ENCODE measurements around the gene TP53I13. TPM values are rescaled to one million over a fixed set of nuclear protein-coding genes. Genes with fewer than 3 reads are reported as not detected.

TP53I13 gene
- total and polyA plus RNA-seq, 2 of the 13 experiments (the other 11 are each of a cell fraction or from before 2014, with no cell fraction given): 16.9 to 25.7 TPM

DNA sequence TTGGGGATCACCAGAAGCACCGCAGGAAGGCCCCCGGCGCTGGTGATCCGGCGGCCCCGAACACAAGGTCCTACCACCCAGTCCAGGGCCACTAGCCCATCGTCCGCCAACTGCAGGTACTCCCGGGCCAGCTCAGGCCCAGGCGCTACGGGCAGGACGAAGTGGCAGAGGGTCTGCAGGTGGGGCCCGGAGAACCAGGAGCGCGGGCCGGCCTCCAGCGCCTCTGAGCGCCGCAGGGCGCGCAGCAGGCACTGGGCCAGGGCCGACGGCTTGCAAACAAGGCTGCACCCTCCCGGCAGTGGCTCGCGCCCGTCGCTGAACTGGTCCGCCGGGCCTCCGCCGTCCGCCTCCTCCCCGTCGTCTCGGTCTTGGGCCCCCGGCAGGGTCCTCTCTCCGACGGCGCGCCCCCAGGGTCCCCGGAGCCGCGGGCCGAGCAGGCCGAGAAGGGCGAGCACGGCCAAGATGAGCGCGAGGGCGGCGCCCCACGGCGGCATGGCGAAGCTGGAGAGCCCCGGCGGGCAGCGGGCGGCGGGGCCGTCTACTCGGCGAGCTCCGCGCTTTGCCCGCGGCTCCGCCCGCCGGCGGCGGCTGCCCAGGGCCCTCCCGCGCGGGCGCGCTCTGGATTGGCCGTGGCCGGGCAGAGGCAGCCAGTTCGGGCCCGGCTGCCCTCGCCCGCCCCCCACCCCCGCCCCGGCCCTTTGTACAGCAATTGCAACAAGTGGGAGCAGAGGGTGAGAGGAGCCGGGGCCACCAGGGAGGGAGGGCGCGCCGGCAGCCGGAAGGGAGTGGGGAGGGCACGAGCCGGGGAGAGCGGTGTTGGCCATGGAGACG is 1.8 kb upstream of the TP53I13 start, which contains the start of gene ABHD15:
Gene ABHD15 (minus strand): TSS at position 565 of the 831 bp plus-strand sequence. CDS start 71 bp downstream, at position 494.
- Histone ChIP-seq H3K4me3 (replicated peaks in 1 of 3; ENCODE audit: insufficient read depth in 1 of 3, low read depth in 2 of 3, low read length in 3 of 3) (peak within 1 kb of the TSS; percentile 72 to 94 (median 84)), H3K27me3 (ENCODE audit: control insufficient read depth in 1 of 2, insufficient read depth in 2 of 2, low read length in 2 of 2) (no peaks in the 10 kb centered on the region), H3K79me2 (ENCODE audit: insufficient read depth, low read length) (no peaks in the 10 kb centered on the region), H3K36me3 (replicated peaks in 1 of 2; ENCODE audit: control insufficient read depth in 1 of 2, insufficient read depth in 2 of 2, low read length in 2 of 2) (no peaks in the 10 kb centered on the region), H3K27ac (ENCODE audit: extremely low read length, insufficient read depth, low read length) (peak within 1 kb of the TSS; percentile 86), H4K20me1 (ENCODE audit: insufficient read depth, low read length) (0 out of 2 replicates have a peak, but pooled peaks cover 5% of the 10 kb centered on the region), H2AFZ (ENCODE audit: low read length) (no peak within 1 kb of the TSS), H3K4me2 (ENCODE audit: low read depth, low read length) (peak within 1 kb of the TSS; percentile 84), H3K9ac (ENCODE audit: insufficient read depth, low read depth, low read length) (peak within 1 kb of the TSS; percentile 41), H3K9me3 (ENCODE audit: low read length) (no peaks in the 10 kb centered on the region), H3K4me1 (ENCODE audit: insufficient read depth, low read length) (peaks cover 29% of the 10 kb centered on the region)
- FAIRE-seq (no peak), DNase-seq (ENCODE audit: low spot score) (peak; percentile 35), ATAC-seq (peak; percentile 63)
- WGBS (ENCODE audit: low lambda C conversion rate): 0% methylated on average over 4 of the region's 94 CpGs
- intact Hi-C loops (cut with micrococcal nuclease; ENCODE audit: unreplicated experiment) (loop anchor here (10.0 kb wide), 1 partner anchor 272 kb away; the partner anchor contains the start of gene NUFIP2), in situ Hi-C loops (cut with HindIII; ENCODE audit: extremely low pct_ligation_motif_present, low pct_unique_long_range_greater_than_20kb) (no loop called here)
- ChIA-PET POLR2A (interaction anchor here (1.0 to 3.1 kb wide), 8 partner anchors 8 to 273 kb away, joined by 4 to 24 read pairs (median 8); partner anchors contain the start of genes NUFIP2 and TAOK1), CTCF (ENCODE audit: low intra/inter-chr PET ratio, low total read pairs) (interaction anchor here (0.8 kb wide), 1 partner anchor 13 kb away, joined by 3 read pairs; no protein-coding TSS in a partner anchor)
- BruUV-seq (replicated peaks): no TSS peak
- TF ChIP-seq POLR2A (IDR thresholded peaks at IDR 0.05; ENCODE audit: insufficient read depth in 1 of 2, low read depth in 2 of 2, low read length in 2 of 2) (peak in 1 of 2 experiments; percentile 48; a peak in 1 of 4 replicates), RXRA (CRISPR knock-in tag; IDR thresholded peaks at IDR 0.05) (0 out of 2 replicates have a peak, but pooled peaks have one; percentile 40), RFXAP (CRISPR knock-in tag; IDR thresholded peaks at IDR 0.05; ENCODE audit: borderline replicate concordance) (no peak), TAF1 (CRISPR knock-in tag; IDR thresholded peaks at IDR 0.05) (peak; percentile 6; the same call in 1 of the 2 replicates), ZNF225 (CRISPR knock-in tag; IDR thresholded peaks at IDR 0.05) (peak; percentile 94; the same call in 1 of the 2 replicates), ZC3H13 (CRISPR knock-in tag; IDR thresholded peaks at IDR 0.05) (peak; percentile 60; the same call in 1 of the 2 replicates), TOPORS (CRISPR knock-in tag; IDR thresholded peaks at IDR 0.05) (0 out of 2 replicates have a peak, but pooled peaks have one; percentile 48), SALL2 (CRISPR knock-in tag; IDR thresholded peaks at IDR 0.05) (0 out of 2 replicates have a peak, but pooled peaks have one; percentile 15), XBP1 (CRISPR knock-in tag; IDR thresholded peaks at IDR 0.05) (no peak), TEAD3 (CRISPR knock-in tag; optimal IDR thresholded peaks at IDR 0.05; ENCODE audit: borderline replicate concordance) (no peak), ZNF558 (CRISPR knock-in tag; IDR thresholded peaks at IDR 0.05; ENCODE audit: borderline replicate concordance) (peak; percentile 41; the same call in 1 of the 2 replicates), ZBTB34 (CRISPR knock-in tag; IDR thresholded peaks at IDR 0.05) (0 out of 2 replicates have a peak, but pooled peaks have one; percentile 4), PHF8 (CRISPR knock-in tag; IDR thresholded peaks at IDR 0.05) (peak; percentile 61), ZNF552 (CRISPR knock-in tag; IDR thresholded peaks at IDR 0.05; ENCODE audit: borderline replicate concordance) (no peak), PTBP1 (IDR thresholded peaks at IDR 0.05; ENCODE audit: low read depth, low read length, poor library complexity, severe bottlenecking) (no peak), SMAD9 (CRISPR knock-in tag; IDR thresholded peaks at IDR 0.05) (0 out of 2 replicates have a peak, but pooled peaks have one; percentile 41), ZNF605 (CRISPR knock-in tag; IDR thresholded peaks at IDR 0.05) (0 out of 2 replicates have a peak, but pooled peaks have one; percentile 2)
- TF ChIP-seq, protein P1, sequence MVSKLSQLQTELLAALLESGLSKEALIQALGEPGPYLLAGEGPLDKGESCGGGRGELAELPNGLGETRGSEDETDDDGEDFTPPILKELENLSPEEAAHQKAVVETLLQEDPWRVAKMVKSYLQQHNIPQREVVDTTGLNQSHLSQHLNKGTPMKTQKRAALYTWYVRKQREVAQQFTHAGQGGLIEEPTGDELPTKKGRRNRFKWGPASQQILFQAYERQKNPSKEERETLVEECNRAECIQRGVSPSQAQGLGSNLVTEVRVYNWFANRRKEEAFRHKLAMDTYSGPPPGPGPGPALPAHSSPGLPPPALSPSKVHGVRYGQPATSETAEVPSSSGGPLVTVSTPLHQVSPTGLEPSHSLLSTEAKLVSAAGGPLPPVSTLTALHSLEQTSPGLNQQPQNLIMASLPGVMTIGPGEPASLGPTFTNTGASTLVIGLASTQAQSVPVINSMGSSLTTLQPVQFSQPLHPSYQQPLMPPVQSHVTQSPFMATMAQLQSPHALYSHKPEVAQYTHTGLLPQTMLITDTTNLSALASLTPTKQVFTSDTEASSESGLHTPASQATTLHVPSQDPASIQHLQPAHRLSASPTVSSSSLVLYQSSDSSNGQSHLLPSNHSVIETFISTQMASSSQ (IDR thresholded peaks at IDR 0.05; ENCODE audit: low read depth): no peak
- TF ChIP-seq, protein P1 (CRISPR knock-in tag; IDR thresholded peaks at IDR 0.05; ENCODE audit: borderline replicate concordance): peak; percentile 23; the same call in 1 of the 2 replicates

All from HepG2 (cell line).